ENCODE measurements around the gene SPRR5. TPM values are rescaled to one million over a fixed set of nuclear protein-coding genes. Genes with fewer than 3 reads are reported as not detected.

Gene SPRR5
- total and polyA plus RNA-seq, 2 donors (not counting 1 experiment from before 2014, with no cell fraction given): not detected

DNA sequence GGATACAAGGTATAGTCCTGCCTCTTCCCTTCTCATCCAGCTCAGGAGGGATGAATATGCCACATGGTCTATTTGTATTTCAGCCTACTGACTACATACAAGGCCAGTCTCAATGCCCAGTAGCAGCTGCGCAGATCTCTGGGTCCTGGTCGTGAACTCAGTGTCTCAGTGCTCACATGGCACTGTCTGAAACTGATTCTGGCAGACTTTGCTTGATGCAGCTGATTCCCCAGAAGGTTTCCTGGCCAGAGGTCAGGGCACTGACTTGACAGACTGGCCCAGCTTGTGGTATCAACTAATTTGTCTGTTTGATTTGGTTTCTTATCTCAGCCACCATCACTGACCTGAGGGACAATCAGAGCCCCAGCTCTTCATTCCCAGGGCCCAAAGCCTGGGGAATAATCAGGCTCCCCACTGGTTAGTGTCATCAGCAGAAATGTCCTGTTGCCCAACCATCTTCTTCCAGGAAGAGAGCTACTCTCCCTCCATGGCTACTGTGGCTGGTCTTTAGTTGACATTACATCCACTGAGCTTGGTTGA lies 15.9 kb downstream of the SPRR5 start:
- Histone ChIP-seq H3K36me3 (ENCODE audit: control insufficient read depth, insufficient read depth, low read length) (no peaks in the 10 kb centered on the region), H3K4me3 (replicated peaks in 1 of 4; ENCODE audit: control extremely low read depth in 1 of 4, insufficient read depth in 1 of 4, low read depth in 3 of 4, low read length in 4 of 4) (no peak overlapping the region), H3K4me2 (ENCODE audit: extremely low read depth, insufficient read depth, low read length) (no peak overlapping the region), H3K9ac (ENCODE audit: insufficient read depth, low read length) (no peak overlapping the region), H3K79me2 (ENCODE audit: control insufficient read depth, insufficient read depth, low read length) (no peaks in the 10 kb centered on the region), H3K4me1 (ENCODE audit: control insufficient read depth, extremely low read depth, insufficient read depth, low read length) (no peaks in the 10 kb centered on the region), H3K27me3 (ENCODE audit: control insufficient read depth, insufficient read depth, low read length) (no peaks in the 10 kb centered on the region), H3K27ac (ENCODE audit: insufficient read depth, low read length) (no peak overlapping the region), H4K20me1 (ENCODE audit: control insufficient read depth, extremely low read depth, insufficient read depth, low read length) (no peaks in the 10 kb centered on the region), H3K9me3 (ENCODE audit: control insufficient read depth, insufficient read depth, low read depth, low read length) (no peaks in the 10 kb centered on the region), H2AFZ (ENCODE audit: low read length) (no peak overlapping the region)
- no peak for DNase-seq (ENCODE audit: low read depth in 2 of 2)
- TF ChIP-seq, protein P1, sequence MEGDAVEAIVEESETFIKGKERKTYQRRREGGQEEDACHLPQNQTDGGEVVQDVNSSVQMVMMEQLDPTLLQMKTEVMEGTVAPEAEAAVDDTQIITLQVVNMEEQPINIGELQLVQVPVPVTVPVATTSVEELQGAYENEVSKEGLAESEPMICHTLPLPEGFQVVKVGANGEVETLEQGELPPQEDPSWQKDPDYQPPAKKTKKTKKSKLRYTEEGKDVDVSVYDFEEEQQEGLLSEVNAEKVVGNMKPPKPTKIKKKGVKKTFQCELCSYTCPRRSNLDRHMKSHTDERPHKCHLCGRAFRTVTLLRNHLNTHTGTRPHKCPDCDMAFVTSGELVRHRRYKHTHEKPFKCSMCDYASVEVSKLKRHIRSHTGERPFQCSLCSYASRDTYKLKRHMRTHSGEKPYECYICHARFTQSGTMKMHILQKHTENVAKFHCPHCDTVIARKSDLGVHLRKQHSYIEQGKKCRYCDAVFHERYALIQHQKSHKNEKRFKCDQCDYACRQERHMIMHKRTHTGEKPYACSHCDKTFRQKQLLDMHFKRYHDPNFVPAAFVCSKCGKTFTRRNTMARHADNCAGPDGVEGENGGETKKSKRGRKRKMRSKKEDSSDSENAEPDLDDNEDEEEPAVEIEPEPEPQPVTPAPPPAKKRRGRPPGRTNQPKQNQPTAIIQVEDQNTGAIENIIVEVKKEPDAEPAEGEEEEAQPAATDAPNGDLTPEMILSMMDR (conservative IDR thresholded peaks at IDR 0.05 in 1 of 2, IDR thresholded peaks at IDR 0.05 in 1 of 2; ENCODE audit: low read depth in 1 of 2, low read length in 2 of 2): no peak
- TF ChIP-seq EZH2 (IDR thresholded peaks at IDR 0.05; ENCODE audit: low read length, missing control alignments): no peak

- no peak overlapping the region for H3K4me3 ChIP-seq (replicated peaks in 1 of 4; ENCODE audit: control extremely low read depth in 1 of 4, insufficient read depth in 1 of 4, low read depth in 3 of 4, low read length in 4 of 4)
- DNase-seq (ENCODE audit: low read depth in 2 of 2): no peak
- H3K9ac ChIP-seq (ENCODE audit: insufficient read depth, low read length): no peak overlapping the region
- H3K27me3 ChIP-seq (ENCODE audit: control insufficient read depth, insufficient read depth, low read length): no peaks in the 10 kb centered on the region
- TF ChIP-seq, protein P1 (conservative IDR thresholded peaks at IDR 0.05 in 1 of 2, IDR thresholded peaks at IDR 0.05 in 1 of 2; ENCODE audit: low read depth in 1 of 2, low read length in 2 of 2): no peak
- H3K4me2 ChIP-seq (ENCODE audit: extremely low read depth, insufficient read depth, low read length): no peak overlapping the region
- H2AFZ ChIP-seq (ENCODE audit: low read length): no peak overlapping the region
- no peaks in the 10 kb centered on the region for H3K79me2 ChIP-seq (ENCODE audit: control insufficient read depth, insufficient read depth, low read length)
- H4K20me1 ChIP-seq (ENCODE audit: control insufficient read depth, extremely low read depth, insufficient read depth, low read length): no peaks in the 10 kb centered on the region
- no peaks in the 10 kb centered on the region for H3K36me3 ChIP-seq (ENCODE audit: control insufficient read depth, insufficient read depth, low read length)
- H3K9me3 ChIP-seq (ENCODE audit: control insufficient read depth, insufficient read depth, low read depth, low read length): no peaks in the 10 kb centered on the region
- H3K4me1 ChIP-seq (ENCODE audit: control insufficient read depth, extremely low read depth, insufficient read depth, low read length): no peaks in the 10 kb centered on the region
- H3K27ac ChIP-seq (ENCODE audit: insufficient read depth, low read length): no peak overlapping the region
Observed at GRCh38 chr1:152964536-152964935, 17.5 kb downstream of the SPRR5 start.

- Histone ChIP-seq H3K27ac (ENCODE audit: insufficient read depth, low read length) (no peak overlapping the region), H3K36me3 (ENCODE audit: control insufficient read depth, insufficient read depth, low read length) (no peaks in the 10 kb centered on the region), H3K4me3 (replicated peaks in 1 of 4; ENCODE audit: control extremely low read depth in 1 of 4, insufficient read depth in 1 of 4, low read depth in 3 of 4, low read length in 4 of 4) (no peak overlapping the region), H3K9me3 (ENCODE audit: control insufficient read depth, insufficient read depth, low read depth, low read length) (no peaks in the 10 kb centered on the region), H2AFZ (ENCODE audit: low read length) (no peak overlapping the region), H3K4me1 (ENCODE audit: control insufficient read depth, extremely low read depth, insufficient read depth, low read length) (no peaks in the 10 kb centered on the region), H3K4me2 (ENCODE audit: extremely low read depth, insufficient read depth, low read length) (no peak overlapping the region), H3K27me3 (ENCODE audit: control insufficient read depth, insufficient read depth, low read length) (no peaks in the 10 kb centered on the region), H3K79me2 (ENCODE audit: control insufficient read depth, insufficient read depth, low read length) (no peaks in the 10 kb centered on the region), H3K9ac (ENCODE audit: insufficient read depth, low read length) (no peak overlapping the region), H4K20me1 (ENCODE audit: control insufficient read depth, extremely low read depth, insufficient read depth, low read length) (no peaks in the 10 kb centered on the region)
- DNase-seq (ENCODE audit: low read depth in 2 of 2): no peak
- TF ChIP-seq, protein P1 (conservative IDR thresholded peaks at IDR 0.05 in 1 of 2, IDR thresholded peaks at IDR 0.05 in 1 of 2; ENCODE audit: low read depth in 1 of 2, low read length in 2 of 2): no peak
- TF ChIP-seq EZH2 (IDR thresholded peaks at IDR 0.05; ENCODE audit: low read length, missing control alignments): no peak
Observed at GRCh38 chr1:152965853-152966252, 18.8 kb downstream of the SPRR5 start.

All from fibroblast of lung (primary cell).